AG04450 (cell line): Measurements from ENCODE around the gene KLF17. TPM values are rescaled to one million over a fixed set of nuclear protein-coding genes. Genes with fewer than 3 reads are reported as not detected.
A peak's percentile ranks its signal among the peaks of the same experiment; 100 is the strongest.

Experiments
- CTCF ChIA-PET: fragments of 300-600, 350-600 bp; formaldehyde crosslinking; extraction: SDS; loops from one replicate; lab custom pipeline; 2022; ENCODE audit warnings: antibody characterized with exemption, inconsistent platforms; lab: Charles Lee
- POLR2A ChIA-PET: fragments of 350-600 bp; formaldehyde crosslinking; extraction: SDS; loops from one replicate; lab custom pipeline; 2021; ENCODE audit warnings: antibody characterized with exemption, inconsistent platforms; lab: Yijun Ruan, JAX
- DNase-seq: peaks from one replicate; pipeline ENCODE4 v3.0.0-alpha.2; 2011; ENCODE audit warnings: low read depth, low spot score
- H3K27ac ChIP-seq: one replicate; pipeline ENCODE4 v1.5.1; 2012; ENCODE audit warnings: low read depth, low read length, control low read depth
- H3K27me3 ChIP-seq: one replicate; pipeline ENCODE4 v1.6.0; 2012; ENCODE audit warnings: low read length; ENCODE audit not compliant: control insufficient read depth, insufficient read depth
- H3K4me3 ChIP-seq: 2 replicates; pipeline ENCODE4 v1.5.1; 2011; ENCODE audit warnings: mild to moderate bottlenecking, low read depth, low read length, control low read depth
- H3K9me3 ChIP-seq: 2 replicates; pipeline ENCODE4 v1.5.1; 2012; ENCODE audit warnings: low read length; ENCODE audit not compliant: control insufficient read depth, insufficient read depth
- CTCF ChIP-seq: IDR thresholded peaks from 2 replicates; pipeline ENCODE4 v1.5.1; 2011; ENCODE audit warnings: low read depth, low read length, control low read depth, inconsistent platforms
- polyA minus RNA-seq: library from RNA; depleted of rRNA, polyadenylated mRNA; stranded (reverse); fragments of >200 nt; gene quantifications from 2 replicates; pipeline ENCODE4 v1.2.3, GENCODE V29; 2011; rRNA and poly(A)+ RNA removed
- polyA plus RNA-seq: library from polyadenylated mRNA; depleted of rRNA; stranded (reverse); fragments of >200 nt; gene quantifications from 2 replicates; pipeline ENCODE4 v1.2.3, GENCODE V29; 2011; rRNA removed

Gene KLF17
- polyA plus RNA-seq (0.14 and 0.21 TPM in 2 replicates), polyA minus RNA-seq (0.30 and 0.60 TPM in 2 replicates)

GRCh38 chr1:44118682-44119081 is at the start of gene KLF17:
TSS of gene KLF17 (plus strand) at chr1:44118821. CDS start at chr1:44118908, 87 bp downstream.
- CTCF ChIA-PET, result interaction anchor here (0.6 kb wide), 1 partner anchor 99 kb away, joined by 3 read pairs; no protein-coding TSS in a partner anchor

GRCh38 chr1:44071461-44071860 is 47.2 kb upstream of the KLF17 start:
- POLR2A ChIA-PET, result interaction anchor here (0.9 to 1.5 kb wide), 2 partner anchors 22 to 23 kb away, joined by 5 to 8 read pairs; no protein-coding TSS in a partner anchor
- CTCF ChIA-PET, result interaction anchor here (1.0 to 1.3 kb wide), 2 partner anchors 23 to 66 kb away, joined by 3 to 4 read pairs; no protein-coding TSS in a partner anchor
- no peak for DNase-seq

More at GRCh38 chr1:44118682-44119081, at the start of gene KLF17:
- no peak for TF ChIP-seq CTCF
- Histone ChIP-seq H3K4me3 (no peak within 1 kb of the TSS), H3K27me3 (no peaks in the 10 kb centered on the region), H3K27ac (no peak within 1 kb of the TSS), H3K9me3 (no peaks in the 10 kb centered on the region; the same call in 1 of the 2 replicates)
- no peak for DNase-seq
- POLR2A ChIA-PET, result no interaction called here

GRCh38 chr1:44072204-44072603 is 46.4 kb upstream of the KLF17 start:
- Histone ChIP-seq H3K4me3 (no peak overlapping the region), H3K9me3 (peaks cover 7% of the 10 kb centered on the region; the same call in 1 of the 2 replicates), H3K27ac (no peak overlapping the region), H3K27me3 (no peaks in the 10 kb centered on the region)
- TF ChIP-seq CTCF, result no peak
- ChIA-PET CTCF (interaction anchor here (0.9 to 1.3 kb wide), 3 partner anchors 24 to 67 kb away, joined by 3 to 4 read pairs (median 4); no protein-coding TSS in a partner anchor), POLR2A (interaction anchor here (0.9 to 1.5 kb wide), 2 partner anchors 22 to 24 kb away, joined by 5 to 8 read pairs; no protein-coding TSS in a partner anchor)
- peak; percentile 89 for DNase-seq

More at GRCh38 chr1:44071461-44071860, 47.2 kb upstream of the KLF17 start:
- no peaks in the 10 kb centered on the region for H3K27me3 ChIP-seq
- TF ChIP-seq CTCF, result no peak
- peaks cover 7% of the 10 kb centered on the region; the same call in 1 of the 2 replicates for H3K9me3 ChIP-seq
- H3K27ac ChIP-seq, result no peak overlapping the region
- H3K4me3 ChIP-seq, result no peak overlapping the region

GRCh38 chr1:44072821-44073220 is 45.8 kb upstream of the KLF17 start:
- TF ChIP-seq CTCF, result no peak
- H3K27me3 ChIP-seq, result no peaks in the 10 kb centered on the region
- peaks cover 7% of the 10 kb centered on the region; the same call in 1 of the 2 replicates for H3K9me3 ChIP-seq
- H3K27ac ChIP-seq, result no peak overlapping the region
- POLR2A ChIA-PET, result interaction anchor here (1.5 kb wide), 1 partner anchor 23 kb away, joined by 8 read pairs; no protein-coding TSS in a partner anchor
- DNase-seq, result no peak
- CTCF ChIA-PET, result interaction anchor here (0.9 to 1.3 kb wide), 2 partner anchors 25 to 68 kb away, joined by 3 to 4 read pairs; no protein-coding TSS in a partner anchor
- H3K4me3 ChIP-seq, result no peak overlapping the region

- Histone ChIP-seq H3K27me3 (no peaks in the 10 kb centered on the region), H3K4me3 (no peak overlapping the region), H3K9me3 (peaks cover 7% of the 10 kb centered on the region; the same call in 1 of the 2 replicates), H3K27ac (no peak overlapping the region)
- no peak for DNase-seq
- TF ChIP-seq CTCF, result no peak
- CTCF ChIA-PET, result interaction anchor here (1.3 kb wide), 1 partner anchor 26 kb away, joined by 4 read pairs; no protein-coding TSS in a partner anchor
- POLR2A ChIA-PET, result no interaction called here
These were observed 45.1 kb upstream of the KLF17 start for GRCh38 chr1:44073528-44073927.
